D341Med (cell line): ENCODE results near the gene CHTF8.
"Not testable (repeated sequence)": the region's sequence is repeated elsewhere in the genome, so short reads cannot be mapped to it uniquely, and the experiment has no call there.

Experiments
- DNase-seq: peaks from one replicate; pipeline ENCODE4 v3.0.0; 2012; ENCODE audit warnings: low spot score

Gene CHTF8

GRCh38 chr16:69132424-69133252 is at the start of gene CHTF8, which contains the start of gene UTP4:
TSS of gene CHTF8 (minus strand) at chr16:69132588. CDS start at chr16:69121458, 11,130 bp downstream.
TSS of gene UTP4 (plus strand) at chr16:69132649. CDS start at chr16:69133460, 811 bp downstream.
- DNase-seq = peak; percentile 91

- no peak for DNase-seq
Observed at GRCh38 chr16:69180011-69180338, 47.6 kb upstream of the CHTF8 start.

GRCh38 chr16:69179328-69180010 is 47.1 kb upstream of the CHTF8 start:
- no peak for DNase-seq

GRCh38 chr16:69176033-69176800 is 43.8 kb upstream of the CHTF8 start:
- DNase-seq = no peak

GRCh38 chr16:69171325-69172084 is 39.1 kb upstream of the CHTF8 start:
- no peak for DNase-seq

- no peak for DNase-seq
Observed at GRCh38 chr16:69169607-69170352, 37.4 kb upstream of the CHTF8 start.

- DNase-seq = no peak
Observed at GRCh38 chr16:69169051-69169450, 36.7 kb upstream of the CHTF8 start.

- no peak for DNase-seq
Observed at GRCh38 chr16:69166946-69167930, 34.9 kb upstream of the CHTF8 start.

GRCh38 chr16:69166221-69166833 is 33.9 kb upstream of the CHTF8 start:
- no peak for DNase-seq

- no peak for DNase-seq
Observed at GRCh38 chr16:69165584-69165983, 33.2 kb upstream of the CHTF8 start.

GRCh38 chr16:69160192-69160591 is 27.8 kb upstream of the CHTF8 start:
- no peak for DNase-seq

GRCh38 chr16:69157196-69157595 is 24.8 kb upstream of the CHTF8 start:
- DNase-seq = no peak

- DNase-seq = peak; percentile 56
Observed at GRCh38 chr16:69150146-69150865, 17.9 kb upstream of the CHTF8 start.

GRCh38 chr16:69149621-69150020 is 17.2 kb upstream of the CHTF8 start:
- not testable (repeated sequence) for DNase-seq

GRCh38 chr16:69145658-69146057 is 13.3 kb upstream of the CHTF8 start:
- DNase-seq = no peak

GRCh38 chr16:69143116-69143515 is 10.7 kb upstream of the CHTF8 start:
- peak; percentile 55 for DNase-seq

GRCh38 chr16:69141936-69142335 is 9.5 kb upstream of the CHTF8 start:
- DNase-seq = no peak

- DNase-seq = no peak
Observed at GRCh38 chr16:69141014-69141413, 8.6 kb upstream of the CHTF8 start.

- not testable (repeated sequence) for DNase-seq
Observed at GRCh38 chr16:69139464-69139863, 7.1 kb upstream of the CHTF8 start.
